H9 (cell line): Measurements from ENCODE around the gene PTPRN2. TPM values are rescaled to one million over a fixed set of nuclear protein-coding genes. Genes with fewer than 3 reads are reported as not detected.

ENCODE experiments used
- DNase-seq: peaks from one replicate; pipeline ENCODE4 v3.0.0-alpha.2; 2017
- H2AFZ ChIP-seq: one replicate; pipeline ENCODE4 v1.6.1; 2013; ENCODE audit warnings: mild to moderate bottlenecking, low read length, control low read depth, moderate library complexity
- H2AK5ac ChIP-seq: 2 replicates; pipeline ENCODE4 v1.6.1; 2013; ENCODE audit warnings: low read length, control low read depth, mixed read lengths; ENCODE audit not compliant: insufficient read length
- H2BK120ac ChIP-seq: one replicate; pipeline ENCODE4 v1.6.1; 2013; ENCODE audit warnings: low read depth, mild to moderate bottlenecking, low read length, control low read depth, inconsistent platforms; ENCODE audit not compliant: poor library complexity, severe bottlenecking
- H2BK12ac ChIP-seq: 2 replicates; pipeline ENCODE4 v1.6.1; 2013; ENCODE audit warnings: low read length, control low read depth, mixed read lengths, low read depth; ENCODE audit not compliant: insufficient read length
- H2BK15ac ChIP-seq: 2 replicates; pipeline ENCODE4 v1.6.1; 2013; ENCODE audit warnings: low read depth, low read length, control low read depth
- H2BK20ac ChIP-seq: one replicate; pipeline ENCODE4 v1.6.1; 2013; ENCODE audit warnings: low read depth, mild to moderate bottlenecking, low read length, control low read depth, inconsistent platforms; ENCODE audit not compliant: poor library complexity, severe bottlenecking
- H2BK5ac ChIP-seq: 2 replicates; pipeline ENCODE4 v1.6.1; 2013; ENCODE audit warnings: low read length, control low read depth, mixed read lengths; ENCODE audit not compliant: insufficient read length
- H3K14ac ChIP-seq: 2 replicates; pipeline ENCODE4 v1.6.1; 2013; ENCODE audit warnings: low read length, control low read depth; ENCODE audit not compliant: insufficient read depth
- H3K18ac ChIP-seq: 2 replicates; pipeline ENCODE4 v1.6.1; 2013; ENCODE audit warnings: low read depth, mild to moderate bottlenecking, mixed read lengths, low read length, control low read depth; ENCODE audit not compliant: insufficient read length
- H3K23ac ChIP-seq: 2 replicates; pipeline ENCODE4 v1.6.1; 2013; ENCODE audit warnings: low read length, control low read depth, mixed read lengths, low read depth; ENCODE audit not compliant: insufficient read length
- H3K23me2 ChIP-seq: 2 replicates; pipeline ENCODE4 v1.6.1; 2013; ENCODE audit warnings: low read depth, mild to moderate bottlenecking, mixed read lengths, low read length, control low read depth; ENCODE audit not compliant: insufficient read length, poor library complexity, severe bottlenecking
- H3K27ac ChIP-seq: 2 replicates; pipeline ENCODE4 v1.5.1; 2013; ENCODE audit warnings: low read length, control low read depth, mixed read lengths, low read depth; ENCODE audit not compliant: insufficient read length
- H3K27me3 ChIP-seq: 2 replicates; pipeline ENCODE4 v1.6.1; 2013; ENCODE audit warnings: low read length, control low read depth, inconsistent platforms; ENCODE audit not compliant: insufficient read depth
- H3K4ac ChIP-seq: 2 replicates; pipeline ENCODE4 v1.6.1; 2013; ENCODE audit warnings: low read depth, mild to moderate bottlenecking, control low read depth, inconsistent platforms, low read length, moderate library complexity
- H3K4me1 ChIP-seq: 2 replicates; pipeline ENCODE4 v1.6.1; 2013; ENCODE audit warnings: low read length, control low read depth, inconsistent platforms; ENCODE audit not compliant: insufficient read depth
- H3K4me2 ChIP-seq: 2 replicates; pipeline ENCODE4 v1.6.1; 2013; ENCODE audit warnings: low read length, control low read depth, mixed read lengths; ENCODE audit not compliant: insufficient read length, insufficient read depth
- H3K56ac ChIP-seq: 2 replicates; pipeline ENCODE4 v1.6.1; 2013; ENCODE audit warnings: low read depth, mild to moderate bottlenecking, mixed read lengths, low read length, control low read depth; ENCODE audit not compliant: insufficient read length
- H3K79me1 ChIP-seq: 2 replicates; pipeline ENCODE4 v1.6.1; 2013; ENCODE audit warnings: low read depth, mild to moderate bottlenecking, moderate library complexity, low read length, control low read depth, inconsistent platforms; ENCODE audit not compliant: insufficient read depth, poor library complexity, severe bottlenecking
- H3K79me2 ChIP-seq: 2 replicates; pipeline ENCODE4 v1.6.1; 2013; ENCODE audit warnings: low read length, control low read depth, inconsistent platforms; ENCODE audit not compliant: insufficient read depth
- H3K9ac ChIP-seq: 2 replicates; pipeline ENCODE4 v1.6.1; 2013; ENCODE audit warnings: low read length, control low read depth, mixed read lengths; ENCODE audit not compliant: insufficient read length; ENCODE audit errors: extremely low read depth
- H3K9me3 ChIP-seq: one replicate; pipeline ENCODE4 v1.6.1; 2013; ENCODE audit warnings: low read depth, low read length, inconsistent platforms; ENCODE audit not compliant: control insufficient read depth
- H3T11ph ChIP-seq: one replicate; pipeline ENCODE4 v1.6.1; 2013; ENCODE audit warnings: mild to moderate bottlenecking, low read length, control low read depth, inconsistent platforms
- H4K20me1 ChIP-seq: one replicate; pipeline ENCODE4 v1.6.1; 2013; ENCODE audit not compliant: control insufficient read depth, insufficient read length, insufficient read depth
- H4K5ac ChIP-seq: 2 replicates; pipeline ENCODE4 v1.6.1; 2013; ENCODE audit warnings: low read depth, mild to moderate bottlenecking, mixed read lengths, low read length, control low read depth; ENCODE audit not compliant: insufficient read length
- H4K8ac ChIP-seq: replicated peaks from 2 replicates; pipeline ENCODE4 v1.6.1; 2013; ENCODE audit warnings: low read length, control low read depth, mixed read lengths, low read depth; ENCODE audit not compliant: insufficient read length
- H4K91ac ChIP-seq: 2 replicates; pipeline ENCODE4 v1.6.1; 2013; ENCODE audit warnings: low read depth, mild to moderate bottlenecking, moderate library complexity, mixed read lengths, low read length, control low read depth; ENCODE audit not compliant: insufficient read length
- H3K27ac Mint-ChIP-seq, 3 experiments: 2 replicates in 2 of 3; 3 replicates in 1 of 3; pipeline ENCODE4 v1.8.0; 2020 to 2021; ENCODE audit warnings: mixed read lengths in 3 of 3, mild to moderate bottlenecking in 1 of 3, moderate library complexity in 1 of 3
- H3K27me3 Mint-ChIP-seq: 2 replicates; pipeline ENCODE4 v1.8.0; 2021; ENCODE audit warnings: low read depth, mild to moderate bottlenecking, moderate library complexity, mixed read lengths
- H3K36me3 Mint-ChIP-seq, 3 experiments: 2 replicates in 2 of 3; 3 replicates in 1 of 3; pipeline ENCODE4 v1.8.0; 2020 to 2021; ENCODE audit warnings: low read depth in 3 of 3, mixed read lengths in 3 of 3; ENCODE audit not compliant: insufficient read depth in 1 of 3
- H3K4me1 Mint-ChIP-seq, 2 experiments: 2 replicates each; pipeline ENCODE4 v1.8.0; 2020; ENCODE audit warnings: mixed read lengths in 2 of 2
- H3K4me3 Mint-ChIP-seq, 2 experiments: 2 replicates in 1 of 2; 3 replicates in 1 of 2; pipeline ENCODE4 v1.8.0; 2020 to 2021; ENCODE audit warnings: mild to moderate bottlenecking in 2 of 2, mixed read lengths in 2 of 2, moderate library complexity in 1 of 2
- H3K9me3 Mint-ChIP-seq, 2 experiments: 2 replicates in 1 of 2; 3 replicates in 1 of 2; pipeline ENCODE4 v1.8.0; 2020; ENCODE audit warnings: mild to moderate bottlenecking in 2 of 2, mixed read lengths in 2 of 2, moderate library complexity in 1 of 2
- WGBS: extraction: QIAGEN DNeasy Blood & Tissue Kit; methylation state at CpG from one replicate; pipeline ENCODE4 v1.1.7; 2013; ENCODE audit warnings: missing lambda C conversion rate, low lambda C conversion rate, mixed read lengths; ENCODE audit not compliant: insufficient read length; ENCODE audit errors: extremely low coverage; 5-methylcytosine and 5-hydroxymethylcytosine counted together
- total RNA-seq: library from RNA; stranded (reverse); gene quantifications from 2 replicates; pipeline ENCODE4 v1.2.1, GENCODE V29; 2021
- TF ChIP-seq, protein P1 (sequence below): fragments of 200-600 bp; sonication (generic); conservative IDR thresholded peaks from 3 replicates; pipeline ENCODE4 v1.8.0; 2021; ENCODE audit warnings: antibody characterized with exemption, mild to moderate bottlenecking

Gene PTPRN2
- total RNA-seq, 1 experiment from 2014 or later: 5.2 TPM

DNA sequence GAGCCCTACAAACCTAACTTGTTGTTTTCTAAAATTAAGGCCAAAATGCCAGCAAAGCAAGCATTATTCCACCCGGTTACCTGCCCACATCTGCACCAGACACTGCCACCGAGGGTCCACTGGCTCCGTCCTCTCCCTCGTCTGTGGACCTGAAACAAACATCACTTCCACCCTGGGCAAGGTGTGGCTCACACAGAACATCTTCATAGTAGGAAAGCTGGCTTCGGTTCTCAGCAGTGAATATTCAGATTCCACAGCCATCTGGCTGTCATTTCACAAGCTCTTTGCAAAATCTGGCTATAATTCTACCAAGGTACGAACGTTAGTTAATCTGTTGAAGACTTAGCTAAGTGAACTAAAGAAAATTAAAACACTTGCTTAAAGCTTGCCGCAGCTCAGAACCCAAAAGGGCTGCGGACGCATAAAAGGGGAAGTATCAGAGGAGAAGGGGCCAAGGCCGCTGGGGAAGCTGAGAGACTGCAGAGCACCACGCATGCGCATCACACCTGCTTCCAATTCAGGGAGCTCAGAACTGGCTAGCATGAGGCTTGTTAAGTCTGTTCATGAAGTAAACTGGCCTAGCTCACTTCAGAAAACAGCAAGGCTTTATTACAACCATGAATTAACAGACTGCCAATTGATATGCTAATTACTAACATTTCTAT is 46.1 kb downstream of the PTPRN2 start:
- Histone ChIP-seq H3K4me2 (no peak overlapping the region), H3K79me2 (no peaks in the 10 kb centered on the region), H4K5ac (no peak overlapping the region), H2BK5ac (no peak overlapping the region), H4K91ac (no peak overlapping the region), H3K4ac (no peak overlapping the region), H2BK15ac (no peak overlapping the region), H3K9me3 (no peaks in the 10 kb centered on the region), H3K27me3 (no peaks in the 10 kb centered on the region), H3K23ac (no peak overlapping the region), H4K20me1 (no peaks in the 10 kb centered on the region), H3K14ac (no peak overlapping the region; the same call in 1 of the 2 replicates), H3K9ac (no peak overlapping the region), H2AK5ac (no peak overlapping the region), H3K23me2 (no peaks in the 10 kb centered on the region), H2BK20ac (no peak overlapping the region), H3K18ac (no peak overlapping the region), H2BK12ac (no peak overlapping the region), H2BK120ac (no peak overlapping the region), H3K56ac (no peak overlapping the region), H4K8ac (no peak overlapping the region), H2AFZ (no peak overlapping the region), H3K79me1 (no peaks in the 10 kb centered on the region), H3T11ph (no peak overlapping the region), H3K27ac (no peak overlapping the region), H3K4me1 (no peaks in the 10 kb centered on the region)
- H3K36me3 Mint-ChIP-seq: no peaks in the 10 kb centered on the region
- WGBS: no CpG with 5 or more reads among the region's 13 CpGs
- TF ChIP-seq, protein P1, sequence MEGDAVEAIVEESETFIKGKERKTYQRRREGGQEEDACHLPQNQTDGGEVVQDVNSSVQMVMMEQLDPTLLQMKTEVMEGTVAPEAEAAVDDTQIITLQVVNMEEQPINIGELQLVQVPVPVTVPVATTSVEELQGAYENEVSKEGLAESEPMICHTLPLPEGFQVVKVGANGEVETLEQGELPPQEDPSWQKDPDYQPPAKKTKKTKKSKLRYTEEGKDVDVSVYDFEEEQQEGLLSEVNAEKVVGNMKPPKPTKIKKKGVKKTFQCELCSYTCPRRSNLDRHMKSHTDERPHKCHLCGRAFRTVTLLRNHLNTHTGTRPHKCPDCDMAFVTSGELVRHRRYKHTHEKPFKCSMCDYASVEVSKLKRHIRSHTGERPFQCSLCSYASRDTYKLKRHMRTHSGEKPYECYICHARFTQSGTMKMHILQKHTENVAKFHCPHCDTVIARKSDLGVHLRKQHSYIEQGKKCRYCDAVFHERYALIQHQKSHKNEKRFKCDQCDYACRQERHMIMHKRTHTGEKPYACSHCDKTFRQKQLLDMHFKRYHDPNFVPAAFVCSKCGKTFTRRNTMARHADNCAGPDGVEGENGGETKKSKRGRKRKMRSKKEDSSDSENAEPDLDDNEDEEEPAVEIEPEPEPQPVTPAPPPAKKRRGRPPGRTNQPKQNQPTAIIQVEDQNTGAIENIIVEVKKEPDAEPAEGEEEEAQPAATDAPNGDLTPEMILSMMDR: no peak
- no peaks in the 10 kb centered on the region; a peak in 1 of 5 replicates for H3K9me3 Mint-ChIP-seq
- H3K4me1 Mint-ChIP-seq: peaks cover 8 to 25% of the 10 kb centered on the region in 2 experiments
- H3K4me3 Mint-ChIP-seq: no peak overlapping the region
- DNase-seq: no peak
- H3K27ac Mint-ChIP-seq: no peak overlapping the region; a peak in 1 of 7 replicates
- peaks cover 6% of the 10 kb centered on the region for H3K27me3 Mint-ChIP-seq
